GM10248 (cell line): ENCODE results near the gene SSR1.
"Not testable (repeated sequence)": the region's sequence is repeated elsewhere in the genome, so short reads cannot be mapped to it uniquely, and the experiment has no call there.

Experiments
- CTCF ChIA-PET: fragments of 300-600 bp; sonication (Branson Sonifier 250); formaldehyde crosslinking; extraction: SDS; loops from one replicate; lab custom pipeline; 2021; ENCODE audit warnings: antibody characterized with exemption; lab: Yijun Ruan, JAX
- POLR2A ChIA-PET: fragments of 350-650 bp; sonication (Branson Sonifier 250); formaldehyde crosslinking; extraction: SDS; loops from one replicate; lab custom pipeline; 2020; ENCODE audit warnings: antibody characterized with exemption; lab: Yijun Ruan, JAX
- DNase-seq: peaks from one replicate; pipeline ENCODE4 v3.0.0; 2012; ENCODE audit errors: extremely low spot score
- CTCF ChIP-seq: IDR thresholded peaks from 2 replicates; pipeline ENCODE4 v1.5.1; 2012; ENCODE audit warnings: mild to moderate bottlenecking, low read depth; ENCODE audit errors: extremely low read depth, missing control alignments, control extremely low read depth

The SSR1 gene

GRCh38 chr6:7270320-7271204, 42.4 kb downstream of the SSR1 start:
- no peak for DNase-seq

GRCh38 chr6:7269816-7270215, 43.2 kb downstream of the SSR1 start:
- CTCF ChIA-PET = interaction anchor here (0.8 kb wide), 1 partner anchor 27 kb away, joined by 4 read pairs; no protein-coding TSS in a partner anchor
- no peak for DNase-seq
- no peak for TF ChIP-seq CTCF
- POLR2A ChIA-PET = no interaction called here

More at GRCh38 chr6:7270320-7271204, 42.4 kb downstream of the SSR1 start:
- no peak for TF ChIP-seq CTCF
- ChIA-PET POLR2A (no interaction called here), CTCF (interaction anchor here (1.0 kb wide), 1 partner anchor 949 kb away, joined by 3 read pairs; no protein-coding TSS in a partner anchor)

GRCh38 chr6:7268816-7269555, 44.0 kb downstream of the SSR1 start:
- ChIA-PET CTCF (interaction anchor here (0.8 kb wide), 1 partner anchor 26 kb away, joined by 4 read pairs; no protein-coding TSS in a partner anchor), POLR2A (no interaction called here)
- DNase-seq = no peak
- no peak for TF ChIP-seq CTCF

GRCh38 chr6:7268362-7268761, 44.6 kb downstream of the SSR1 start:
- ChIA-PET CTCF (interaction anchor here (1.3 kb wide), 1 partner anchor 10 kb away, joined by 4 read pairs; no protein-coding TSS in a partner anchor), POLR2A (no interaction called here)
- no peak for TF ChIP-seq CTCF
- DNase-seq = no peak

- ChIA-PET CTCF (interaction anchor here (1.0 to 1.3 kb wide), 2 partner anchors 8 to 11 kb away, joined by 4 to 6 read pairs; no protein-coding TSS in a partner anchor), POLR2A (no interaction called here)
- no peak for DNase-seq
- no peak for TF ChIP-seq CTCF
Measured at GRCh38 chr6:7267466-7268091, 45.4 kb downstream of the SSR1 start.

GRCh38 chr6:7267071-7267465, 45.9 kb downstream of the SSR1 start:
- no peak for DNase-seq
- ChIA-PET CTCF (interaction anchor here (1.0 to 1.3 kb wide), 2 partner anchors 9 to 11 kb away, joined by 4 to 6 read pairs; no protein-coding TSS in a partner anchor), POLR2A (interaction anchor here (0.6 kb wide), 1 partner anchor 49 kb away, joined by 3 read pairs; no protein-coding TSS in a partner anchor)
- TF ChIP-seq CTCF = no peak

GRCh38 chr6:7265385-7265726, 47.6 kb downstream of the SSR1 start:
- POLR2A ChIA-PET, DNase-seq: not testable (repeated sequence)
- CTCF ChIA-PET = interaction anchor here (0.6 to 3.2 kb wide), 5 partner anchors 10 to 351 kb away, joined by 3 to 32 read pairs (median 4); no protein-coding TSS in a partner anchor
